ENCODE results near the gene DIPK1B. TPM values are rescaled to one million over a fixed set of nuclear protein-coding genes. Genes with fewer than 3 reads are reported as not detected.

Gene DIPK1B
- total RNA-seq, 1 donor from 2014 or later: not detected

GRCh38 chr9:136681945-136682699 is 30.2 kb upstream of the DIPK1B start:
- Histone ChIP-seq H3K36me3 (ENCODE audit: control insufficient read depth, insufficient read depth, low read length) (peaks cover 5% of the 10 kb centered on the region), H3K4me3 (ENCODE audit: low read depth, low read length) (no peak overlapping the region), H3K27me3 (ENCODE audit: control insufficient read depth, insufficient read depth, low read length) (no peaks in the 10 kb centered on the region)
- TF ChIP-seq CTCF (IDR thresholded peaks at IDR 0.05; ENCODE audit: insufficient read depth, low read length, severe bottlenecking): no peak
- FAIRE-seq (no peak), DNase-seq (ENCODE audit: low read depth) (no peak)

GRCh38 chr9:136682710-136683109 is 29.7 kb upstream of the DIPK1B start:
- DNase-seq (ENCODE audit: low read depth) (no peak), FAIRE-seq (no peak)
- H3K36me3 ChIP-seq (ENCODE audit: control insufficient read depth, insufficient read depth, low read length): peaks cover 5% of the 10 kb centered on the region
- no peak overlapping the region for H3K4me3 ChIP-seq (ENCODE audit: low read depth, low read length)
- no peaks in the 10 kb centered on the region for H3K27me3 ChIP-seq (ENCODE audit: control insufficient read depth, insufficient read depth, low read length)
- TF ChIP-seq CTCF (IDR thresholded peaks at IDR 0.05; ENCODE audit: insufficient read depth, low read length, severe bottlenecking): no peak

- no peaks in the 10 kb centered on the region for H3K27me3 ChIP-seq (ENCODE audit: control insufficient read depth, insufficient read depth, low read length)
- no peak for FAIRE-seq
- H3K36me3 ChIP-seq (ENCODE audit: control insufficient read depth, insufficient read depth, low read length): peaks cover 5% of the 10 kb centered on the region
- no peak for DNase-seq (ENCODE audit: low read depth)
- H3K4me3 ChIP-seq (ENCODE audit: low read depth, low read length): no peak overlapping the region
- no peak for TF ChIP-seq CTCF (IDR thresholded peaks at IDR 0.05; ENCODE audit: insufficient read depth, low read length, severe bottlenecking)
Observed at GRCh38 chr9:136683173-136683745, 29.1 kb upstream of the DIPK1B start.

GRCh38 chr9:136683755-136684154 is 28.6 kb upstream of the DIPK1B start:
- DNase-seq (ENCODE audit: low read depth): no peak
- FAIRE-seq: no peak
- no peak for TF ChIP-seq CTCF (IDR thresholded peaks at IDR 0.05; ENCODE audit: insufficient read depth, low read length, severe bottlenecking)
- Histone ChIP-seq H3K36me3 (ENCODE audit: control insufficient read depth, insufficient read depth, low read length) (peaks cover 5% of the 10 kb centered on the region), H3K27me3 (ENCODE audit: control insufficient read depth, insufficient read depth, low read length) (no peaks in the 10 kb centered on the region), H3K4me3 (ENCODE audit: low read depth, low read length) (no peak overlapping the region)

GRCh38 chr9:136684339-136684738 is 28.0 kb upstream of the DIPK1B start:
- no peak for TF ChIP-seq CTCF (IDR thresholded peaks at IDR 0.05; ENCODE audit: insufficient read depth, low read length, severe bottlenecking)
- no peaks in the 10 kb centered on the region for H3K27me3 ChIP-seq (ENCODE audit: control insufficient read depth, insufficient read depth, low read length)

More at GRCh38 chr9:136684339-136684738, 28.0 kb upstream of the DIPK1B start:
- DNase-seq (ENCODE audit: low read depth) (no peak), FAIRE-seq (no peak)
- H3K36me3 ChIP-seq (ENCODE audit: control insufficient read depth, insufficient read depth, low read length): peaks cover 5% of the 10 kb centered on the region
- H3K4me3 ChIP-seq (ENCODE audit: low read depth, low read length): no peak overlapping the region

Data from bronchial epithelial cell (primary cell).